WERI-Rb-1 (cell line): ENCODE results near the gene CARNS1.

Source experiments
- DNase-seq: peaks from one replicate; pipeline ENCODE4 v3.0.0-alpha.2; 2020
- H3K27ac ChIP-seq: fragments of 250-450 bp; sonication (Bioruptor Pico); 2 replicates; pipeline ENCODE4 v1.5.1; 2020; ENCODE audit warnings: mild to moderate bottlenecking, moderate library complexity
- H3K27me3 ChIP-seq: fragments of 250-450 bp; sonication (Bioruptor Pico); 2 replicates; pipeline ENCODE4 v1.5.1; 2021; ENCODE audit warnings: mild to moderate bottlenecking, low read depth, moderate library complexity; ENCODE audit not compliant: insufficient read depth, severe bottlenecking
- H3K36me3 ChIP-seq: fragments of 250-450 bp; sonication (Bioruptor Pico); 2 replicates; pipeline ENCODE4 v1.5.1; 2020; ENCODE audit warnings: mild to moderate bottlenecking, moderate library complexity
- H3K4me3 ChIP-seq: 2 replicates; pipeline ENCODE4 v1.5.1; 2011; ENCODE audit warnings: low read depth, mild to moderate bottlenecking, control low read depth, low read length
- H3K9me3 ChIP-seq: fragments of 250-450 bp; sonication (Bioruptor Pico); 2 replicates; pipeline ENCODE4 v1.5.1; 2021; ENCODE audit warnings: mild to moderate bottlenecking, moderate library complexity; ENCODE audit not compliant: severe bottlenecking
- CTCF ChIP-seq: IDR thresholded peaks from 2 replicates; pipeline ENCODE4 v1.5.1; 2011; ENCODE audit warnings: low read depth, mild to moderate bottlenecking, control low read depth, inconsistent platforms, low read length

Gene CARNS1

GRCh38 chr11:67437082-67437808 is 21.8 kb downstream of the CARNS1 start, which contains the start of gene PTPRCAP:
PTPRCAP (minus strand) TSS chr11:67437682; CDS start chr11:67437619, 63 bp downstream.
- H3K36me3 ChIP-seq = peaks cover 69% of the 10 kb centered on the region
- H3K27ac ChIP-seq = peak within 1 kb of the TSS; percentile 25
- no peak within 1 kb of the TSS for H3K4me3 ChIP-seq
- H3K27me3 ChIP-seq = no peaks in the 10 kb centered on the region
- no peak for DNase-seq
- no peak for TF ChIP-seq CTCF
- no peaks in the 10 kb centered on the region for H3K9me3 ChIP-seq

GRCh38 chr11:67437809-67438157 is 22.3 kb downstream of the CARNS1 start:
- TF ChIP-seq CTCF = no peak
- no peak overlapping the region for H3K27ac ChIP-seq
- no peak overlapping the region for H3K4me3 ChIP-seq
- H3K9me3 ChIP-seq = no peaks in the 10 kb centered on the region
- DNase-seq = no peak
- no peaks in the 10 kb centered on the region for H3K27me3 ChIP-seq
- peaks cover 64% of the 10 kb centered on the region for H3K36me3 ChIP-seq

DNA sequence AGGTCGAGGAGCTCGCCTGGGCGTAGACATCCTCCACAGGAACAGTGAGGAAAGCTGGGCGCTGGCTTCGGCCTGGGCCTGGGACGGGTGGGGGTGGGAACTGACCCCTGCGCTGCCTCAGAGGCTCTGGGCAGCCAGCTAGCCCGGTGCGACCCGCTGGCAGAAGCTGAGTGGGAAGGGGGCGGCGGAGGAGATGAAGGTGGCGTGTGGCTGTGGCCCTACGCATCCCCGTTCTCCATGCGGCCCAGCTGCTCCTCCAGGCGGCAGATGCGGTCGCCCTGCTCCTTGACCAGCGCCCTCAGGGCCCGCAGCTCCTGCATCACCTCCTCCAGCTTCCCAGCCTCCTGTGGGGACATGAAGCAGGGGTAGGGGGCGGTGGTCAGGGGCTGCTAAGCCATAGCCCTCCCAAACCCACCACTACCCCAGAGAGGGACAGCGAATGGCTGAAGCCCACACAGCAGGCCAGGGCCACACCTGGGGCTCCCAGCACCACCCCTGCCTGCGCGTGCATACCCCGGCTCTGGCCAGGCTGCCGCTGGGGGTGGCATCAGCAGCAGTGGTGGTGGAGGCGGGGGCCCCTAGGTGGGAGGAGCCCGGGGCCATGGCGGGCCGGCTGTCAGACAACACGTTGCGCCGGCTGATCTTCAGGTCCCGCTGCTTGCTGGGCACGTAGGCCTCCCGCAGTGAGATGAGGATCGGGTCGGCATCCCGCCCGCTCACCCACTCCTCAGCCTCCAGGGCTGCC is 22.9 kb downstream of the CARNS1 start:
- no peaks in the 10 kb centered on the region for H3K27me3 ChIP-seq
- H3K36me3 ChIP-seq = peaks cover 58% of the 10 kb centered on the region
- 0 out of 2 replicates have a peak overlapping the region, but pooled peaks have one; percentile 24 for H3K27ac ChIP-seq
- no peaks in the 10 kb centered on the region for H3K9me3 ChIP-seq
- DNase-seq = no peak
- no peak for TF ChIP-seq CTCF
- no peak overlapping the region for H3K4me3 ChIP-seq

GRCh38 chr11:67439321-67440228 is 24.1 kb downstream of the CARNS1 start:
- H3K36me3 ChIP-seq = peaks cover 46% of the 10 kb centered on the region
- H3K27ac ChIP-seq = no peak overlapping the region
- TF ChIP-seq CTCF = peak; percentile 45; the same call in 1 of the 2 replicates
- DNase-seq = peak; percentile 64
- no peaks in the 10 kb centered on the region for H3K27me3 ChIP-seq
- no peaks in the 10 kb centered on the region for H3K9me3 ChIP-seq
- H3K4me3 ChIP-seq = no peak overlapping the region

DNA sequence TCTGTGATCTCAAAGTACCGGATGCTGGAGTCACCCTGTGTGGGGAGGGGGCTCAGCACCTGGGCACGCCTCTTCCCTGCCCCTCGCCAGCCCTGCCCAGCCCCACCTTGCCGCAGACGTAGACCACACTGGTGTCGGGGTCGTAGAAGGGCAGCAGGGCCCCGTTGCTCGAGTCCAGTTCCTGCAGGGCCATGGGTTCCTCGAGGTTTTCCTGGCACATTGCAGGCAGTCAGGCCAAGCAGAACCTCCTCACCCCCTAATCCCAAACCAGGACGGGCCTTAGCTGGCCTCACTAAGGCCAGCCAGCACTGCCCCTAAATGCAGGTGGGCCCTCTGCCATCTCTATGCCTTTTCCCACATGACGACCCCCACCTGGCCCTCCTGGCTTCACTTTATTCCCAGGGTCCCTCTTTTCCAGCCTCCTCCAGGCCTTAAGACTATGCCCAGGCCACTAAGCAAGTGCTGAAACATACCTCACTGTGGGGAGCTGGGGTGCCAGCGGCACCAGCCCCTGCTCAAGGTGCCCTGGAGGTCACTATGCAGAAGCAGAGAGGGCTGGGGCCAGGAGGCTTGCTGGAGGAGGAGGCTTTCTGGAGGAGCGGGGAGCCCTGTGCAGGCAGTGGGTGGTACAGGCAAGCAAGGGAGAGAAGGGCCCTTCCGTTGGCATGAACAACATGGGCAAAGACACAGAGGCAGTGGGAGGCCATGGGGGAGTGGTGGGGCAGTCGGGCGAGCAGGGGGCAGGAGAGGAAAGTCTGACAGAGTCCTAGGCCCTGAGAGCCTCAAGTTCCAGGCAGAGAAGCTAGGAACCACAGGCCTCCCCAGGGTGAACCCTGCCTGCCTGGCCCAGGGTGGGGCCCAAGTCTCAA is 25.0 kb downstream of the CARNS1 start:
- H3K4me3 ChIP-seq = no peak overlapping the region

More for the DNA sequence above, 25.0 kb downstream of the CARNS1 start:
- no peak for TF ChIP-seq CTCF
- no peak for DNase-seq
- Histone ChIP-seq H3K36me3 (peaks cover 37% of the 10 kb centered on the region), H3K27me3 (no peaks in the 10 kb centered on the region), H3K27ac (no peak overlapping the region), H3K9me3 (no peaks in the 10 kb centered on the region)
